ENCODE results near the gene SHROOM3. TPM values are rescaled to one million over a fixed set of nuclear protein-coding genes. Genes with fewer than 3 reads are reported as not detected.

Gene SHROOM3
- total RNA-seq, 1 donor from 2014 or later: 45.1 TPM

- no peak for DNase-seq (ENCODE audit: low read depth)
- Histone ChIP-seq H3K36me3 (ENCODE audit: control insufficient read depth, insufficient read depth, low read length) (no peaks in the 10 kb centered on the region), H3K4me3 (ENCODE audit: low read depth, low read length) (peak overlapping the region; percentile 26), H3K27me3 (ENCODE audit: control insufficient read depth, insufficient read depth, low read length) (no peaks in the 10 kb centered on the region)
- TF ChIP-seq, protein P1, sequence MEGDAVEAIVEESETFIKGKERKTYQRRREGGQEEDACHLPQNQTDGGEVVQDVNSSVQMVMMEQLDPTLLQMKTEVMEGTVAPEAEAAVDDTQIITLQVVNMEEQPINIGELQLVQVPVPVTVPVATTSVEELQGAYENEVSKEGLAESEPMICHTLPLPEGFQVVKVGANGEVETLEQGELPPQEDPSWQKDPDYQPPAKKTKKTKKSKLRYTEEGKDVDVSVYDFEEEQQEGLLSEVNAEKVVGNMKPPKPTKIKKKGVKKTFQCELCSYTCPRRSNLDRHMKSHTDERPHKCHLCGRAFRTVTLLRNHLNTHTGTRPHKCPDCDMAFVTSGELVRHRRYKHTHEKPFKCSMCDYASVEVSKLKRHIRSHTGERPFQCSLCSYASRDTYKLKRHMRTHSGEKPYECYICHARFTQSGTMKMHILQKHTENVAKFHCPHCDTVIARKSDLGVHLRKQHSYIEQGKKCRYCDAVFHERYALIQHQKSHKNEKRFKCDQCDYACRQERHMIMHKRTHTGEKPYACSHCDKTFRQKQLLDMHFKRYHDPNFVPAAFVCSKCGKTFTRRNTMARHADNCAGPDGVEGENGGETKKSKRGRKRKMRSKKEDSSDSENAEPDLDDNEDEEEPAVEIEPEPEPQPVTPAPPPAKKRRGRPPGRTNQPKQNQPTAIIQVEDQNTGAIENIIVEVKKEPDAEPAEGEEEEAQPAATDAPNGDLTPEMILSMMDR (IDR thresholded peaks at IDR 0.05; ENCODE audit: insufficient read depth, low read length, poor library complexity, severe bottlenecking): no peak
These were observed 396.8 kb downstream of the SHROOM3 start for GRCh38 chr4:76831711-76832373.

Other genes starting within 250 kb of the SHROOM3 start
- gene SCARB2, start 221.4 kb upstream of the SHROOM3 start, total RNA-seq: 141 and 154 TPM in 2 replicates
- 2.3 and 3.1 TPM in 2 replicates for gene FAM47E, start 183.5 kb upstream of the SHROOM3 start, total RNA-seq
- 6.1 and 7.4 TPM in 2 replicates for gene STBD1, start 128.5 kb upstream of the SHROOM3 start, total RNA-seq
- gene CCDC158, start 14.1 kb upstream of the SHROOM3 start, total RNA-seq: 0.34 and 0.84 TPM in 2 replicates

All from kidney epithelial cell (primary cell).